ENCODE measurements around the gene GRHL1. TPM values are rescaled to one million over a fixed set of nuclear protein-coding genes. Genes with fewer than 3 reads are reported as not detected.
"Not testable (repeated sequence)": the region's sequence is repeated elsewhere in the genome, so short reads cannot be mapped to it uniquely, and the experiment has no call there.

Gene GRHL1
- total and polyA plus RNA-seq, 12 donors = 0.57 to 2.6 (median 1.2) TPM; not detected in 1

DNA sequence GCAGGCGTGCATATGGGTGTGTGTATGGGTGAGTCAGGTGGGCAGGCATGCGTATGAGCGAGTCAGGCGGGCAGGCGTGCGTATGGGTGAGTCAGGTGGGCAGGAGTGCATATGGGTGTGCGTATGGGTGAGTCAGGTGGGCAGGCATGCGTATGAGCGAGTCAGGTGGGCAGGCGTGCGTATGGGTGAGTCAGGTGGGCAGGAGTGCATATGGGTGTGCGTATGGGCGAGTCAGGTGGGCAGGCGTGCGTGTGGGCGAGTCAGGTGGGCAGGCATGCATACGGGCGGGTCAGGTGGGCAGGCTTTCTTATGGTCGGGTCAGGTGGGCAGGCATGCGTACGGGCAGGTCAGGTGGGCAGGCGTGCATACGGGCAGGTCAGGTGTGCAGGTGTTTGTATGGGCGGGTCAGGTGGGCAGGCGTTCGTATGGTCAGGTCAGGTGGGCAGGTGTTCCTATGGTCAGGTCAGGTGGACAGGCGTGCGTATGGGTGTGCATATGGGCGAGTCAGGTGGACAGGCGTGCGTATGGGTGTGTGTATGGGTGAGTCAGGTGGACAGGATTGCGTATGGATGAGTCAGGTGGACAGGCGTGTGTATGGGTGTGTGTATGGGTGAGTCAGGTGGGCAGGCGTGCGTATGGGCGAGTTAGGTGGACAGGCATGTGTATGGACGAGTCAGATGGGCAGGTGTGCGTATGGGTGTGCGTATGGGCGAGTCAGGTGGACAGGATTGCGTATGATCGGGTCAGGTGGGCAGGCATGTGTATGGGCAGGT, 63.1 kb downstream of the GRHL1 start:
- H3K27ac ChIP-seq = no peak overlapping the region
- no peak overlapping the region for H3K4me3 ChIP-seq
- no peaks in the 10 kb centered on the region for H3K27me3 ChIP-seq
- intact Hi-C loops (cut with DNase I) = no loop called here
- H3K9me3 ChIP-seq (replicated peaks in 1 of 3) = no peaks in the 10 kb centered on the region
- TF ChIP-seq POLR2A (IDR thresholded peaks at IDR 0.05) = no peak
- TF ChIP-seq, protein P1, sequence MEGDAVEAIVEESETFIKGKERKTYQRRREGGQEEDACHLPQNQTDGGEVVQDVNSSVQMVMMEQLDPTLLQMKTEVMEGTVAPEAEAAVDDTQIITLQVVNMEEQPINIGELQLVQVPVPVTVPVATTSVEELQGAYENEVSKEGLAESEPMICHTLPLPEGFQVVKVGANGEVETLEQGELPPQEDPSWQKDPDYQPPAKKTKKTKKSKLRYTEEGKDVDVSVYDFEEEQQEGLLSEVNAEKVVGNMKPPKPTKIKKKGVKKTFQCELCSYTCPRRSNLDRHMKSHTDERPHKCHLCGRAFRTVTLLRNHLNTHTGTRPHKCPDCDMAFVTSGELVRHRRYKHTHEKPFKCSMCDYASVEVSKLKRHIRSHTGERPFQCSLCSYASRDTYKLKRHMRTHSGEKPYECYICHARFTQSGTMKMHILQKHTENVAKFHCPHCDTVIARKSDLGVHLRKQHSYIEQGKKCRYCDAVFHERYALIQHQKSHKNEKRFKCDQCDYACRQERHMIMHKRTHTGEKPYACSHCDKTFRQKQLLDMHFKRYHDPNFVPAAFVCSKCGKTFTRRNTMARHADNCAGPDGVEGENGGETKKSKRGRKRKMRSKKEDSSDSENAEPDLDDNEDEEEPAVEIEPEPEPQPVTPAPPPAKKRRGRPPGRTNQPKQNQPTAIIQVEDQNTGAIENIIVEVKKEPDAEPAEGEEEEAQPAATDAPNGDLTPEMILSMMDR (IDR thresholded peaks at IDR 0.05) = no peak
- 91 to 95% (median 92%) methylated on average over 42 of the region's 42 CpGs for WGBS, 4 donors
- peaks cover 8 to 10% of the 10 kb centered on the region in 2 donors for H3K4me1 ChIP-seq (replicated peaks in 1 of 2)
- H3K36me3 ChIP-seq (replicated peaks in 1 of 2) = no peaks in the 10 kb centered on the region
- peak in 1 of 7 donors; percentile 16 for DNase-seq

DNA sequence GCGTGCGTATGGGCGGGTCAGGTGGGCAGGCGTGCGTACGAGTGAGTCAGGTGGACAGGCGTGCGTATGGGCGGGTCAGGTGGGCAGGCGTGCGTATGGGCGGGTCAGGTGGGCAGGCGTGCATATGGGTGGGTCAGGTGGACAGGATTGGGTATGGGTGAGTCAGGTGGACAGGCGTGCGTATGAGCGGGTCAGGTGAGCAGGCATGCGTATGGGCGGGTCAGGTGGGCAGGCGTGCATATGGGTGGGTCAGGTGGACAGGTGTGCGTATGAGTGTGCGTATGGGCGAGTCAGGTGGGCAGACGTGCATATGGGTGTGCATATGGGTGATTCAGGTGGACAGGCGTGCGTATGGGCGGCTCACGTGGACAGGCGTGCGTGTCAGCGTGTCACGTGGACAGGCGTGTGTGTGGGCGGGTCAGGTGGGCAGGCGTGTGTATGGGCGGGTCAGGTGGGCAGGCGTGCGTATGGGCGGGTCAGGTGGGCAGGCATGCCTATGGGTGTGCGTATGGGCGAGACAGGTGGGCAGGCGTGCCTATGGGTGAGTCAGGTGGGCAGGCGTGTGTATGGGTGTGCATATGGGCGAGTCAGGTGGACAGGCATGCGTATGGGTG, 64.0 kb downstream of the GRHL1 start:
- DNase-seq = peak in 1 of 7 donors; percentile 8
- H3K36me3 ChIP-seq (replicated peaks in 1 of 2) = not testable (repeated sequence)

GRCh38 chr2:10016001-10016801, 64.7 kb downstream of the GRHL1 start:
- DNase-seq = peak in 1 of 7 donors; percentile 10

More for the DNA sequence above, 64.0 kb downstream of the GRHL1 start:
- H3K9me3 ChIP-seq (replicated peaks in 1 of 3); H3K4me3 ChIP-seq; H3K4me1 ChIP-seq (replicated peaks in 1 of 2); H3K27me3 ChIP-seq; intact Hi-C loops (cut with DNase I); H3K27ac ChIP-seq: not testable (repeated sequence)
- WGBS, 4 donors = 91 to 98% (median 95%) methylated on average over 38 to 44 of the region's 44 CpGs

DNA sequence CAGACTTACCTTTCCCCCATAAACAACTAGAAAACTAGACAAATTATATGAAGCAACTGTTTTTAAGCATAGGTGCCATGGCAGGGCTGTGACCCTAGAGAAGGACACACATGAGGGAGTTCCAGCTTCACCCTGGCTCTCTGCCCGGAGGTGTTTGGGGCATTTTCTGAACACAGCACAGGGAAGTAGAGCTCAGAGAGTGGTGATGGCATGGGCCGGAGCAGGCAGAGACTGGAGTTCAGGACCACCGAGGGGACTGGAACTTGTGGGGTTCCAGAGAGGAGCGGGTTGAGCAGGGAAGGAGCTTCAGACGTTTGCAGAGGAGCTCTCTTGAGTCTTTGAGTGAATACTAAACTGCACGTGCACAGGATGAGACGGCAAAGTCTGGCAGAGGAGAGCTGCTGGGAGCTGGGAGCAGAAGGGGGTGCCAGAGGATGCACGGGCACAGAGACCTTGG, 65.3 kb downstream of the GRHL1 start:
- intact Hi-C loops (cut with DNase I) = no loop called here
- no peak for TF ChIP-seq POLR2A (IDR thresholded peaks at IDR 0.05)
- TF ChIP-seq, protein P1 (IDR thresholded peaks at IDR 0.05) = no peak

More at GRCh38 chr2:10016001-10016801, 64.7 kb downstream of the GRHL1 start:
- H3K4me3 ChIP-seq = no peak overlapping the region
- no peaks in the 10 kb centered on the region for H3K27me3 ChIP-seq
- H3K9me3 ChIP-seq (replicated peaks in 1 of 3) = no peaks in the 10 kb centered on the region
- intact Hi-C loops (cut with DNase I) = no loop called here
- WGBS, 4 donors = 90 to 94% (median 91%) methylated on average over 35 of the region's 35 CpGs
- no peak overlapping the region for H3K27ac ChIP-seq
- H3K4me1 ChIP-seq (replicated peaks in 1 of 2) = no peaks in the 10 kb centered on the region
- no peaks in the 10 kb centered on the region for H3K36me3 ChIP-seq (replicated peaks in 1 of 2)
- TF ChIP-seq POLR2A (IDR thresholded peaks at IDR 0.05) = no peak
- TF ChIP-seq, protein P1 (IDR thresholded peaks at IDR 0.05) = no peak

More for the DNA sequence above, 65.3 kb downstream of the GRHL1 start:
- H3K4me3 ChIP-seq = no peak overlapping the region
- H3K36me3 ChIP-seq (replicated peaks in 1 of 2) = no peaks in the 10 kb centered on the region
- no peaks in the 10 kb centered on the region for H3K27me3 ChIP-seq
- 81 to 92% (median 85%) methylated on average over 8 of the region's 8 CpGs for WGBS, 4 donors
- no peaks in the 10 kb centered on the region for H3K9me3 ChIP-seq (replicated peaks in 1 of 3)
- no peaks in the 10 kb centered on the region for H3K4me1 ChIP-seq (replicated peaks in 1 of 2)
- DNase-seq = peak in 1 of 7 donors; percentile 10
- H3K27ac ChIP-seq = no peak overlapping the region
